IMR-90 (cell line): Measurements from ENCODE around the gene CD164L2. TPM values are rescaled to one million over a fixed set of nuclear protein-coding genes. Genes with fewer than 3 reads are reported as not detected.
A peak's percentile ranks its signal among the peaks of the same experiment; 100 is the strongest.

ENCODE experiments used
- ATAC-seq: fragments of 200-7000 bp; cut with Tn5 transposase; 2 replicates; pipeline ENCODE4 v1.9.1; 2020; ENCODE audit warnings: low read depth, mild to moderate bottlenecking, moderate library complexity
- BruUV-seq: library from RNA; stranded (reverse); fragments of 400-500 nt; replicated peaks from 2 replicates; lab custom pipeline; 2021; lab: Mats Ljungman, UMichigan
- CTCF ChIA-PET: fragments of 300-600 bp; formaldehyde crosslinking; extraction: SDS; loops from one replicate; lab custom pipeline; 2021; ENCODE audit warnings: antibody characterized with exemption; lab: Yijun Ruan, JAX
- POLR2A ChIA-PET: fragments of 300-600 bp; sonication (Branson Sonifier 250); formaldehyde crosslinking; loops from one replicate; lab custom pipeline; 2022; ENCODE audit warnings: antibody characterized with exemption; ENCODE audit not compliant: unreplicated experiment; lab: Charles Lee
- DNase-seq: peaks from one replicate; pipeline ENCODE4 v3.0.0; 2013
- H2AFZ ChIP-seq: replicated peaks from 2 replicates; pipeline ENCODE3; 2013; ENCODE audit warnings: low read length, mild to moderate bottlenecking; ENCODE audit not compliant: poor library complexity
- H2AK5ac ChIP-seq: 2 replicates; pipeline ENCODE4 v1.6.1; 2013; ENCODE audit warnings: low read depth, low read length, inconsistent platforms
- H2AK9ac ChIP-seq: replicated peaks from 2 replicates; pipeline ENCODE3; 2013; ENCODE audit warnings: mild to moderate bottlenecking, low read depth, low read length, moderate library complexity; ENCODE audit not compliant: poor library complexity
- H2BK120ac ChIP-seq: 2 replicates; pipeline ENCODE4 v1.6.1; 2013; ENCODE audit warnings: low read depth, low read length, inconsistent platforms
- H2BK15ac ChIP-seq: 3 replicates; pipeline ENCODE4 v1.6.1; 2013; ENCODE audit warnings: low read depth, low read length, inconsistent platforms
- H2BK20ac ChIP-seq: 2 replicates; pipeline ENCODE4 v1.6.1; 2013; ENCODE audit warnings: low read depth, mild to moderate bottlenecking, inconsistent platforms, low read length, moderate library complexity
- H2BK5ac ChIP-seq: 2 replicates; pipeline ENCODE4 v1.6.1; 2013; ENCODE audit warnings: mild to moderate bottlenecking, low read depth, low read length, inconsistent platforms; ENCODE audit not compliant: poor library complexity, severe bottlenecking
- H3K14ac ChIP-seq: replicated peaks from 2 replicates; pipeline ENCODE4 v1.6.1; 2013; ENCODE audit warnings: low read depth, low read length, inconsistent platforms
- H3K18ac ChIP-seq: 2 replicates; pipeline ENCODE4 v1.6.1; 2013; ENCODE audit warnings: low read depth, low read length, control low read depth
- H3K23ac ChIP-seq: 2 replicates; pipeline ENCODE4 v1.6.1; 2013; ENCODE audit warnings: low read depth, low read length, inconsistent platforms
- H3K27ac ChIP-seq: 2 replicates; pipeline ENCODE4 v1.5.1; 2013; ENCODE audit warnings: mild to moderate bottlenecking, control low read depth, low read length; ENCODE audit not compliant: insufficient read depth
- H3K27me3 ChIP-seq: 2 replicates; pipeline ENCODE4 v1.6.1; 2013; ENCODE audit warnings: low read length; ENCODE audit not compliant: control insufficient read depth, insufficient read depth
- H3K36me3 ChIP-seq: 2 replicates; pipeline ENCODE4 v1.6.1; 2013; ENCODE audit warnings: low read length, mixed read lengths; ENCODE audit not compliant: control insufficient read depth, insufficient read depth
- H3K4ac ChIP-seq: 2 replicates; pipeline ENCODE4 v1.6.1; 2013; ENCODE audit warnings: low read depth, low read length, inconsistent platforms
- H3K4me1 ChIP-seq: 2 replicates; pipeline ENCODE4 v1.6.1; 2013; ENCODE audit warnings: low read length, mixed read lengths; ENCODE audit not compliant: control insufficient read depth, insufficient read depth
- H3K4me2 ChIP-seq: 2 replicates; pipeline ENCODE4 v1.6.1; 2013; ENCODE audit warnings: low read depth, mild to moderate bottlenecking, control low read depth, low read length, moderate library complexity
- H3K4me3 ChIP-seq: 2 replicates; pipeline ENCODE4 v1.5.1; 2013; ENCODE audit warnings: low read depth, mild to moderate bottlenecking, control low read depth, low read length, moderate library complexity; ENCODE audit not compliant: insufficient read depth
- H3K56ac ChIP-seq: 2 replicates; pipeline ENCODE4 v1.6.1; 2013; ENCODE audit warnings: low read length, inconsistent platforms; ENCODE audit not compliant: insufficient read depth; ENCODE audit errors: extremely low read depth
- H3K79me1 ChIP-seq, 2 experiments: 2 replicates each; pipeline ENCODE4 v1.6.1; 2013; ENCODE audit warnings: low read length in 2 of 2, inconsistent platforms in 1 of 2, low read depth in 1 of 2
- H3K9ac ChIP-seq: 2 replicates; pipeline ENCODE4 v1.6.1; 2013; ENCODE audit warnings: low read depth, low read length, control low read depth
- H3K9me1 ChIP-seq: 2 replicates; pipeline ENCODE4 v1.6.1; 2013; ENCODE audit warnings: low read length, inconsistent platforms; ENCODE audit not compliant: insufficient read depth
- H3K9me3 ChIP-seq: 2 replicates; pipeline ENCODE4 v1.6.1; 2013; ENCODE audit warnings: low read length; ENCODE audit not compliant: control insufficient read depth, insufficient read depth
- H4K20me1 ChIP-seq: 2 replicates; pipeline ENCODE4 v1.6.1; 2013; ENCODE audit warnings: low read length, inconsistent platforms; ENCODE audit not compliant: insufficient read depth
- H4K5ac ChIP-seq: 2 replicates; pipeline ENCODE4 v1.6.1; 2013; ENCODE audit warnings: mild to moderate bottlenecking, low read depth, low read length, control low read depth
- H4K8ac ChIP-seq, 2 experiments: 2 replicates each; pipeline ENCODE4 v1.6.1; 2013; ENCODE audit warnings: low read depth in 2 of 2, low read length in 2 of 2, control low read depth in 1 of 2, inconsistent platforms in 1 of 2
- H4K91ac ChIP-seq: 2 replicates; pipeline ENCODE4 v1.6.1; 2013; ENCODE audit warnings: low read depth, low read length, inconsistent platforms; ENCODE audit not compliant: insufficient read depth
- CEBPB ChIP-seq: IDR thresholded peaks from 2 replicates; pipeline ENCODE4 v1.6.1; 2012; ENCODE audit warnings: low read depth, low read length, improper control_type of control experiment
- CHD1 ChIP-seq: IDR thresholded peaks from 2 replicates; pipeline ENCODE4 v1.6.1; 2012; ENCODE audit warnings: low read depth, low read length, improper control_type of control experiment
- CTCF ChIP-seq: conservative IDR thresholded peaks from 2 replicates; pipeline ENCODE4 v1.5.1; 2012; ENCODE audit warnings: mild to moderate bottlenecking, low read depth, low read length, improper control_type of control experiment
- ELK1 ChIP-seq: fragments of 150-350 bp; IDR thresholded peaks from 2 replicates; pipeline ENCODE4 v1.6.1; 2016; ENCODE audit warnings: low read depth, mild to moderate bottlenecking, low read length, moderate library complexity, borderline replicate concordance
- FOS ChIP-seq: fragments of 150-350 bp; IDR thresholded peaks from 2 replicates; pipeline ENCODE4 v1.6.1; 2016; ENCODE audit warnings: low read depth, low read length
- MAFK ChIP-seq: IDR thresholded peaks from 2 replicates; pipeline ENCODE4 v1.6.1; 2012; ENCODE audit warnings: low read depth, low read length, improper control_type of control experiment
- MAZ ChIP-seq: IDR thresholded peaks from 2 replicates; pipeline ENCODE4 v1.6.1; 2012; ENCODE audit warnings: low read depth, mild to moderate bottlenecking, low read length, improper control_type of control experiment, moderate library complexity, borderline replicate concordance
- MXI1 ChIP-seq: IDR thresholded peaks from 2 replicates; pipeline ENCODE4 v1.6.1; 2012; ENCODE audit warnings: low read depth, mild to moderate bottlenecking, low read length, moderate library complexity, borderline replicate concordance
- NFE2L2 ChIP-seq: fragments of 150-350 bp; IDR thresholded peaks from 2 replicates; pipeline ENCODE4 v1.6.1; 2016; ENCODE audit warnings: low read depth, mild to moderate bottlenecking, low read length
- POLR2A ChIP-seq: IDR thresholded peaks from 2 replicates; pipeline ENCODE4 v1.6.1; 2012; ENCODE audit warnings: mild to moderate bottlenecking, low read depth, low read length
- RAD21 ChIP-seq: IDR thresholded peaks from 2 replicates; pipeline ENCODE4 v1.6.1; 2012; ENCODE audit warnings: low read length, improper control_type of control experiment
- RCOR1 ChIP-seq: IDR thresholded peaks from 2 replicates; pipeline ENCODE4 v1.6.1; 2012; ENCODE audit warnings: mild to moderate bottlenecking, low read length, improper control_type of control experiment; ENCODE audit not compliant: insufficient replicate concordance
- RFX5 ChIP-seq: IDR thresholded peaks from 2 replicates; pipeline ENCODE4 v1.8.0; 2012; ENCODE audit warnings: low read depth, mild to moderate bottlenecking, low read length, moderate library complexity
- SMC3 ChIP-seq: fragments of 150-350 bp; IDR thresholded peaks from 2 replicates; pipeline ENCODE4 v1.6.1; 2016; ENCODE audit warnings: low read depth, mild to moderate bottlenecking, antibody characterized with exemption, low read length, moderate library complexity
- USF2 ChIP-seq: fragments of 150-350 bp; IDR thresholded peaks from 2 replicates; pipeline ENCODE4 v1.6.1; 2017; ENCODE audit warnings: mild to moderate bottlenecking, antibody characterized with exemption, low read length, low read depth
- WGBS, 2 experiments: methylation state at CpG; one replicate each; pipeline versions ENCODE4 v1.1.5 to v1.1.7; 2013; ENCODE audit warnings: missing lambda C conversion rate in 2 of 2; ENCODE audit not compliant: insufficient read length in 1 of 2; ENCODE audit errors: extremely low coverage in 2 of 2; 5-methylcytosine and 5-hydroxymethylcytosine counted together
- dilution Hi-C: fragments of 300-500 bp; cut with HindIII; formaldehyde crosslinking; loops from one replicate; pipeline ENCODE4 v1.14.3; 2018; ENCODE audit warnings: low sequenced_read_pairs; ENCODE audit not compliant: unreplicated experiment
- in situ Hi-C: fragments of 300-500 bp; cut with MboI; formaldehyde crosslinking; loops from 3 replicates; pipeline ENCODE4 v1.14.3; 2019; ENCODE audit warnings: low sequenced_read_pairs, inconsistent platforms, mixed read lengths
- intact Hi-C: fragments of 100-400 bp; cut with micrococcal nuclease; formaldehyde crosslinking; loops from 2 replicates; pipeline ENCODE4 v1.10.0; 2022
- polyA plus RNA-seq, 3 experiments: library from polyadenylated mRNA; depleted of rRNA; stranded (reverse); fragments of >200 nt; gene quantifications; 2 replicates each; pipeline ENCODE4 v1.2.3, GENCODE V29; 2012; ENCODE audit warnings: low replicate concordance in 1 of 3
- total RNA-seq: library from RNA; depleted of rRNA; stranded (reverse); fragments of >200 nt; gene quantifications from 2 replicates; pipeline ENCODE4 v1.2.3, GENCODE V29; 2012

Gene CD164L2
- total and polyA plus RNA-seq, 2 of the 4 experiments (the other 2 are of a cell fraction), result not detected

- peak; percentile 40 for DNase-seq
- Histone ChIP-seq H2BK5ac (no peak overlapping the region), H4K20me1 (peaks cover 2% of the 10 kb centered on the region; the same call in 1 of the 2 replicates), H3K4ac (no peak overlapping the region), H3K27ac (no peak overlapping the region), H2BK120ac (no peak overlapping the region), H3K23ac (no peak overlapping the region), H2BK20ac (no peak overlapping the region), H3K27me3 (peaks cover 3% of the 10 kb centered on the region), H3K4me1 (peaks cover 11% of the 10 kb centered on the region), H3K4me2 (no peak overlapping the region), H3K9me1 (peaks cover 18% of the 10 kb centered on the region), H4K5ac (no peak overlapping the region), H3K9ac (no peak overlapping the region), H3K14ac (no peak overlapping the region), H3K36me3 (0 out of 2 replicates have a peak, but pooled peaks cover 2% of the 10 kb centered on the region), H3K4me3 (no peak overlapping the region), H3K56ac (no peak overlapping the region), H3K9me3 (no peaks in the 10 kb centered on the region), H4K91ac (no peak overlapping the region), H2AK5ac (no peak overlapping the region), H2AFZ (no peak overlapping the region), H2BK15ac (no peak overlapping the region), H3K79me1 (peaks cover 6 to 24% of the 10 kb centered on the region in 2 experiments; a peak in 3 of 4 replicates), H3K18ac (no peak overlapping the region), H2AK9ac (no peak overlapping the region), H4K8ac (no peak overlapping the region)
- dilution Hi-C loops (no loop called here), intact Hi-C loops (no loop called here), in situ Hi-C loops (no loop called here)
- WGBS, 2 experiments, result 88% methylated on average over 13 of the region's 13 CpGs; no CpG with 5 or more reads in 1 of the 2 experiments
- no TSS peak for BruUV-seq
- ChIA-PET CTCF (interaction anchor here (1.1 kb wide), 1 partner anchor 19 kb away, joined by 3 read pairs; no protein-coding TSS in a partner anchor), POLR2A (no interaction called here)
- no peak for ATAC-seq
- TF ChIP-seq CHD1, result no peak
- TF ChIP-seq MXI1, result no peak
- no peak for TF ChIP-seq POLR2A
- peak; percentile 35; the same call in 1 of the 2 replicates for TF ChIP-seq SMC3
- TF ChIP-seq ELK1, result no peak
- no peak for TF ChIP-seq MAZ
- TF ChIP-seq CEBPB, result no peak
- no peak for TF ChIP-seq FOS
- peak; percentile 45 for TF ChIP-seq CTCF
- no peak for TF ChIP-seq RCOR1
- TF ChIP-seq RAD21, result peak; percentile 39; the same call in 1 of the 2 replicates
- no peak for TF ChIP-seq MAFK
- TF ChIP-seq NFE2L2, result no peak
- no peak for TF ChIP-seq RFX5
- TF ChIP-seq USF2, result no peak
These were observed 14.1 kb downstream of the CD164L2 start for GRCh38 chr1:27368869-27369582.
